GM12878 (cell line): ENCODE measurements around the gene F8A1.

Experiments used
- MXI1 ChIP-seq: fragments of 150-350 bp; IDR thresholded peaks from 2 replicates; pipeline ENCODE4 v1.6.1; 2011; ENCODE audit warnings: low read depth, mild to moderate bottlenecking, inconsistent platforms, low read length, improper control_type of control experiment
- MYC ChIP-seq: IDR thresholded peaks from 2 replicates; pipeline ENCODE4 v1.6.1; 2011; ENCODE audit warnings: mild to moderate bottlenecking, low read length, moderate library complexity, inconsistent platforms; ENCODE audit not compliant: insufficient read depth, insufficient replicate concordance, insufficient read length, severe bottlenecking
- NFIC ChIP-seq: IDR thresholded peaks from 2 replicates; pipeline ENCODE4 v1.6.1; 2012; ENCODE audit warnings: low read depth, mild to moderate bottlenecking, inconsistent platforms, low read length, moderate library complexity
- POLR2A ChIP-seq: IDR thresholded peaks from 2 replicates; pipeline ENCODE4 v1.6.1; 2011; ENCODE audit warnings: low read depth, mild to moderate bottlenecking, low read length
- RAD21 ChIP-seq: IDR thresholded peaks from 2 replicates; pipeline ENCODE4 v1.6.1; 2011; ENCODE audit warnings: mild to moderate bottlenecking, low read depth, low read length, moderate library complexity; ENCODE audit not compliant: insufficient read depth
- SIX5 ChIP-seq: IDR thresholded peaks from 2 replicates; pipeline ENCODE4 v1.6.1; 2011; ENCODE audit warnings: mild to moderate bottlenecking, low read depth, low read length, moderate library complexity; ENCODE audit not compliant: severe bottlenecking
- TF ChIP-seq, protein P1 (sequence below), 3 experiments: IDR thresholded peaks in 2 of 3; conservative IDR thresholded peaks in 1 of 3; 2 replicates each; pipeline ENCODE4 v1.5.1; 2011; ENCODE audit warnings: low read depth in 3 of 3, low read length in 3 of 3, mild to moderate bottlenecking in 3 of 3, control low read depth in 2 of 3, moderate library complexity in 2 of 3, inconsistent platforms in 1 of 3, mixed read lengths in 1 of 3; ENCODE audit not compliant: control insufficient read depth in 2 of 3, insufficient read depth in 1 of 3; ENCODE audit errors: extremely low read depth in 1 of 3

DNA sequence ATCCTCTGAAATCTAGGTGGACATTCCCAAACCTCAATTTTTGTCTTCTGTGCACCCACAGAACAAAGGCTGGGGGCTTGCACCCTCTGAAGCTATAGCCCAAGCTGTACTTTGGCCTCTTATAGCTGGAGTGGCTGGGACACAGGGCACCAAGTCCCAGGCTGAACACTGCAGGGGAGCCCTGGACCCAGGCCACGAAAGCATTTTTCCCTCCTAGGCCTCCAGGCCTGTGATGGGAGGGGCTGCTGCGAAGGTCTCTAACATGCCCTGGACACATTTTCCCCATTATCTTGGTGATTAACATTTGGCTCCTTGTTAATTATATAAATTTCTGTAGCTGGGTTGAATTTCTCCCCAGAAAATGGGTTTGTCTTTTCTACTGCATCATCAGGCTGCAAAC is 27.9 kb downstream of the F8A1 start:
- TF ChIP-seq, protein P1, sequence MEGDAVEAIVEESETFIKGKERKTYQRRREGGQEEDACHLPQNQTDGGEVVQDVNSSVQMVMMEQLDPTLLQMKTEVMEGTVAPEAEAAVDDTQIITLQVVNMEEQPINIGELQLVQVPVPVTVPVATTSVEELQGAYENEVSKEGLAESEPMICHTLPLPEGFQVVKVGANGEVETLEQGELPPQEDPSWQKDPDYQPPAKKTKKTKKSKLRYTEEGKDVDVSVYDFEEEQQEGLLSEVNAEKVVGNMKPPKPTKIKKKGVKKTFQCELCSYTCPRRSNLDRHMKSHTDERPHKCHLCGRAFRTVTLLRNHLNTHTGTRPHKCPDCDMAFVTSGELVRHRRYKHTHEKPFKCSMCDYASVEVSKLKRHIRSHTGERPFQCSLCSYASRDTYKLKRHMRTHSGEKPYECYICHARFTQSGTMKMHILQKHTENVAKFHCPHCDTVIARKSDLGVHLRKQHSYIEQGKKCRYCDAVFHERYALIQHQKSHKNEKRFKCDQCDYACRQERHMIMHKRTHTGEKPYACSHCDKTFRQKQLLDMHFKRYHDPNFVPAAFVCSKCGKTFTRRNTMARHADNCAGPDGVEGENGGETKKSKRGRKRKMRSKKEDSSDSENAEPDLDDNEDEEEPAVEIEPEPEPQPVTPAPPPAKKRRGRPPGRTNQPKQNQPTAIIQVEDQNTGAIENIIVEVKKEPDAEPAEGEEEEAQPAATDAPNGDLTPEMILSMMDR (IDR thresholded peaks at IDR 0.05 in 2 of 3, conservative IDR thresholded peaks at IDR 0.05 in 1 of 3; ENCODE audit: control insufficient read depth in 2 of 3, extremely low read depth in 1 of 3, insufficient read depth in 1 of 3, low read depth in 3 of 3, low read length in 3 of 3), result no peak
- TF ChIP-seq SIX5 (no peak), RAD21 (no peak), MXI1 (no peak), MYC (no peak), NFIC (no peak), POLR2A (no peak)
